ENCODE results near the gene HSD17B13.

- TF ChIP-seq EZH2phosphoT487 (IDR thresholded peaks at IDR 0.05; ENCODE audit: borderline replicate concordance, low read length) (no peak), CTCF (IDR thresholded peaks at IDR 0.05; ENCODE audit: low read depth, low read length, poor library complexity, severe bottlenecking) (no peak)
Observed at GRCh38 chr4:87311684-87312083, 11.0 kb downstream of the HSD17B13 start.

All from DOHH2 (cell line).